K562 treated with DMSO at 1 percent for 4 hours (cell line): Measurements from ENCODE around the gene SPTA1. TPM values are rescaled to one million over a fixed set of nuclear protein-coding genes. Genes with fewer than 3 reads are reported as not detected.

Source experiments
- total RNA-seq: library from RNA; unstranded; fragments of 300-600 nt; gene quantifications from 2 replicates; pipeline ENCODE4 v1.2.3, GENCODE V29; 2022; ENCODE audit not compliant: insufficient read depth

Gene SPTA1
- total RNA-seq, result 5.8 and 12.8 TPM in 2 replicates

GRCh38 chr1:158686111-158687009 lies at the start of gene SPTA1:
SPTA1 (minus strand) TSS chr1:158686715; CDS start chr1:158686517, 198 bp downstream.

GRCh38 chr1:158720620-158721019 lies 34.1 kb upstream of the SPTA1 start, which contains the start of gene OR6K3:
OR6K3 (minus strand) TSS chr1:158720720; CDS start chr1:158718115, 2,605 bp downstream.

GRCh38 chr1:158700552-158700951 lies 14.0 kb upstream of the SPTA1 start, which contains the start of gene OR6K2:
OR6K2 (minus strand) TSS chr1:158700652; CDS start chr1:158700652, 0 bp downstream.

GRCh38 chr1:158604968-158605367 lies 81.5 kb downstream of the SPTA1 start, which contains the start of gene OR10Z1:
OR10Z1 (plus strand) TSS chr1:158605268; CDS start chr1:158606439, 1,171 bp downstream.

GRCh38 chr1:158579733-158580132 lies 106.8 kb downstream of the SPTA1 start, which contains the start of gene OR10X1:
OR10X1 (minus strand) TSS chr1:158579899; CDS start chr1:158579899, 0 bp downstream.

GRCh38 chr1:158570480-158570879 lies 116.0 kb downstream of the SPTA1 start, which contains the start of gene OR6P1:
OR6P1 (minus strand) TSS chr1:158570580; CDS start chr1:158563604, 6,976 bp downstream.

Other genes with a start within 250 kb of the SPTA1 start
- not detected in 2 replicates for gene OR10K1, start 224.9 kb downstream of the SPTA1 start, total RNA-seq
- gene OR10R2, start 214.5 kb downstream of the SPTA1 start, total RNA-seq, result not detected in 2 replicates
- not detected in 2 replicates for gene OR6Y1, start 132.3 kb downstream of the SPTA1 start, total RNA-seq
- not detected in 2 replicates for gene OR6P1, start 116.1 kb downstream of the SPTA1 start, total RNA-seq
- gene OR10X1, start 106.8 kb downstream of the SPTA1 start, total RNA-seq, result not detected in 2 replicates
- gene OR10Z1, start 81.4 kb downstream of the SPTA1 start, total RNA-seq, result 0.08 TPM in 1 of 2 replicates, not detected in the other
- not detected in 2 replicates for gene OR6K2, start 13.9 kb upstream of the SPTA1 start, total RNA-seq
- not detected in 2 replicates for gene OR6K3, start 34.0 kb upstream of the SPTA1 start, total RNA-seq
- gene OR6K6, start 68.0 kb upstream of the SPTA1 start, total RNA-seq, result not detected in 2 replicates
- not detected in 2 replicates for gene OR6N1, start 85.5 kb upstream of the SPTA1 start, total RNA-seq
- gene OR6N2, start 94.5 kb upstream of the SPTA1 start, total RNA-seq, result not detected in 2 replicates
- gene MNDA, start 144.6 kb upstream of the SPTA1 start, total RNA-seq, result 0.38 TPM in 1 of 2 replicates, not detected in the other
- gene PYHIN1, start 244.8 kb upstream of the SPTA1 start, total RNA-seq, result not detected in 2 replicates